Effector CD4-positive, alpha-beta T cell (primary cell): ENCODE results near the gene GAS6.
"Not testable (repeated sequence)": the region's sequence is repeated elsewhere in the genome, so short reads cannot be mapped to it uniquely, and the experiment has no call there.

ENCODE experiments used
- DNase-seq: peaks from one replicate; pipeline ENCODE4 v3.0.0-alpha.2; 2020

GAS6 gene

GRCh38 chr13:113835461-113836270 lies 28.2 kb downstream of the GAS6 start:
- no peak for DNase-seq

- DNase-seq, result no peak
These were observed 29.2 kb downstream of the GAS6 start for GRCh38 chr13:113834496-113835200.

GRCh38 chr13:113834006-113834405 lies 29.9 kb downstream of the GAS6 start:
- not testable (repeated sequence) for DNase-seq

- DNase-seq, result no peak
These were observed 30.6 kb downstream of the GAS6 start for GRCh38 chr13:113833111-113833830.

- DNase-seq, result no peak
These were observed 31.2 kb downstream of the GAS6 start for GRCh38 chr13:113832631-113833030.

GRCh38 chr13:113832205-113832604 lies 31.7 kb downstream of the GAS6 start:
- DNase-seq, result no peak

- no peak for DNase-seq
These were observed 32.8 kb downstream of the GAS6 start for GRCh38 chr13:113831061-113831460.

- not testable (repeated sequence) for DNase-seq
These were observed 33.4 kb downstream of the GAS6 start for GRCh38 chr13:113830426-113830950.

GRCh38 chr13:113828282-113828825 lies 35.5 kb downstream of the GAS6 start:
- no peak for DNase-seq

- no peak for DNase-seq
These were observed 36.9 kb downstream of the GAS6 start for GRCh38 chr13:113827021-113827420.

- DNase-seq, result not testable (repeated sequence)
These were observed 37.4 kb downstream of the GAS6 start for GRCh38 chr13:113826446-113826845.

GRCh38 chr13:113825841-113826240 lies 38.0 kb downstream of the GAS6 start:
- DNase-seq, result no peak

- no peak for DNase-seq
These were observed 40.1 kb downstream of the GAS6 start for GRCh38 chr13:113823771-113824170.

- DNase-seq, result no peak
These were observed 40.7 kb downstream of the GAS6 start for GRCh38 chr13:113822956-113823744.

GRCh38 chr13:113822266-113822665 lies 41.6 kb downstream of the GAS6 start:
- no peak for DNase-seq

- DNase-seq, result no peak
These were observed 42.0 kb downstream of the GAS6 start for GRCh38 chr13:113821847-113822246.

- DNase-seq, result no peak
These were observed 42.8 kb downstream of the GAS6 start for GRCh38 chr13:113820813-113821651.

- DNase-seq, result no peak
These were observed 43.9 kb downstream of the GAS6 start for GRCh38 chr13:113819731-113820715.

GRCh38 chr13:113819341-113819730 lies 44.5 kb downstream of the GAS6 start:
- no peak for DNase-seq
